Nephron (organoid): ENCODE measurements around the gene SPATS2L.

Source experiments
- H3K27ac Mint-ChIP-seq, 3 experiments: 2 replicates each; pipeline ENCODE4 v1.8.0; 2020; ENCODE audit warnings: mixed read lengths in 3 of 3, mild to moderate bottlenecking in 2 of 3, moderate library complexity in 1 of 3
- H3K27me3 Mint-ChIP-seq: 2 replicates; pipeline ENCODE4 v1.8.0; 2021; ENCODE audit warnings: low read depth, mild to moderate bottlenecking, moderate library complexity, mixed read lengths
- H3K36me3 Mint-ChIP-seq: 2 replicates; pipeline ENCODE4 v1.8.0; 2020; ENCODE audit warnings: low read depth, mixed read lengths
- H3K4me1 Mint-ChIP-seq: 2 replicates; pipeline ENCODE4 v1.8.0; 2020; ENCODE audit warnings: mixed read lengths
- H3K4me3 Mint-ChIP-seq, 3 experiments: 2 replicates each; pipeline ENCODE4 v1.8.0; 2020; ENCODE audit warnings: mild to moderate bottlenecking in 3 of 3, mixed read lengths in 3 of 3, moderate library complexity in 2 of 3
- H3K9me3 Mint-ChIP-seq: 2 replicates; pipeline ENCODE4 v1.8.0; 2020; ENCODE audit warnings: mixed read lengths
- CTCF ChIP-seq, 3 experiments: fragments of 200-600 bp; sonication (generic); IDR thresholded peaks; one replicate each; pipeline ENCODE4 v1.5.0; 2021; ENCODE audit warnings: antibody characterized with exemption in 3 of 3; ENCODE audit not compliant: unreplicated experiment in 3 of 3

SPATS2L gene

DNA sequence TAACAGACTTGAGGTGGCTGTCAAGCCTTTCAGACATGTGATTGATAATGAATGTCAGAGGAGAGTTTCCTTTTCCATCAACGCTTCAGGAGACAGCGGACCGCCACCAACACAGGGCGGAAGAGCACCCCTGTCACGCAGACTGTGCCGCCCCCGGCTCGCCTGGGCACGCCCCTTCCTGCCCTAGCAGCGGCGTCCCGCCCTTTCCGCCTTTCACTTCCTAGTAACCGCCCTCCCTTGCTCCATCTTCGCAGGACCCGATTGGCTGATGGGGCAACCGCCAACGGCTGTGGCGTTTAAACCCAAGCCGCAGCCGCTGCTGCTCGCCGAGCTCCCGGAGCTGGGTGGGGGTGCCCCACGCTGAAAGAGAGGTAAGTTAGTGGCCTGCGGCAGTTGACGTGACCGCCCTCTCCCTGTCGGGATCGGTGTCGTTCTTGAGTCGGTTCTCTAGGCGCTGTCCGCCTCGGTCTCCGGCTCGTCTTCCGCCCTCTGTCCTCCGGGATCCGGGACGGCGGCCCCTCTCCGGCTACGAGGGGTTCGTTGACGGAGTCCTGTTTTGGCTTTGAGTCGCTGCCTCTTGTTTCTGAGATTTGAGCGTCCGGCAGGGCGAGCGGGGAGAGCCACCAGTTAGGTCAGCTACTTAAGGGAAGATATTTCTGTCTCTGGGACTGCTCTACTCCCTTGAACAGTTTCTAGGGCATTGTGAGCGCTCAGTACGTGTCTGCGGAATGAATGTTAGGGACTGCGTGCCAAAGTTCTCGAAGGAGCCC, 219.6 kb downstream of the SPATS2L start, which contains the start of gene SGO2:
SGO2 (plus strand) TSS at position 326 of the 770 bp plus-strand sequence. CDS start 6,769 bp downstream, outside the sequence.
- peak within 1 kb of the TSS; percentile 87 to 95 (median 94) for H3K4me3 Mint-ChIP-seq
- H3K36me3 Mint-ChIP-seq: no peaks in the 10 kb centered on the region
- H3K27me3 Mint-ChIP-seq: peaks cover 6% of the 10 kb centered on the region
- no peaks in the 10 kb centered on the region for H3K9me3 Mint-ChIP-seq
- peaks cover 11% of the 10 kb centered on the region for H3K4me1 Mint-ChIP-seq
- no peak for TF ChIP-seq CTCF (IDR thresholded peaks at IDR 0.05; ENCODE audit: unreplicated experiment in 3 of 3)
- peak within 1 kb of the TSS; percentile 41 to 72 (median 66) for H3K27ac Mint-ChIP-seq

- H3K4me1 Mint-ChIP-seq: peaks cover 11% of the 10 kb centered on the region
- H3K27me3 Mint-ChIP-seq: peaks cover 6% of the 10 kb centered on the region
- H3K36me3 Mint-ChIP-seq: no peaks in the 10 kb centered on the region
Measured at GRCh38 chr2:200528228-200528627, 221.7 kb downstream of the SPATS2L start.

More at GRCh38 chr2:200528228-200528627, 221.7 kb downstream of the SPATS2L start:
- Mint-ChIP-seq H3K4me3 (peak overlapping the region in 1 of 3 experiments; percentile 3), H3K9me3 (no peaks in the 10 kb centered on the region), H3K27ac (no peak overlapping the region)
- TF ChIP-seq CTCF (IDR thresholded peaks at IDR 0.05; ENCODE audit: unreplicated experiment in 3 of 3): no peak
